H1 (cell line): ENCODE results near the gene DACT1. TPM values are rescaled to one million over a fixed set of nuclear protein-coding genes. Genes with fewer than 3 reads are reported as not detected.
A peak's percentile ranks its signal among the peaks of the same experiment; 100 is the strongest.

ENCODE experiments used
- CTCF ChIA-PET: fragments of 300-600 bp; sonication (Branson Sonifier 250); formaldehyde crosslinking; loops from one replicate; lab custom pipeline; 2021; ENCODE audit not compliant: partially characterized antibody; lab: Charles Lee
- POLR2A ChIA-PET: fragments of 300-600 bp; sonication (Branson Sonifier 250); formaldehyde crosslinking; loops from one replicate; lab custom pipeline; 2021; ENCODE audit warnings: inconsistent platforms; ENCODE audit not compliant: partially characterized antibody; lab: Charles Lee
- DNase-seq, 2 experiments: peaks; one replicate each; pipeline versions ENCODE4 v3.0.0 to v3.0.0-alpha.2; 2010 to 2022; ENCODE audit warnings: low spot score in 2 of 2, low read depth in 1 of 2, mixed read lengths in 1 of 2
- FAIRE-seq: peaks from 2 replicates; lab custom pipeline; 2011; peaks lifted over from hg19 to GRCh38; lab: Jason Lieb, UNC
- H2AFZ ChIP-seq: 2 replicates; pipeline ENCODE4 v1.8.1; 2012; ENCODE audit warnings: low read length, inconsistent platforms
- H2AK5ac ChIP-seq: 2 replicates; pipeline ENCODE4 v1.6.1; 2013; ENCODE audit warnings: low read depth, low read length
- H2BK120ac ChIP-seq: replicated peaks from 2 replicates; pipeline ENCODE3; 2013; ENCODE audit warnings: low read depth, low read length, inconsistent platforms
- H2BK12ac ChIP-seq: 2 replicates; pipeline ENCODE4 v1.6.1; 2013; ENCODE audit warnings: low read depth, low read length
- H2BK15ac ChIP-seq: 2 replicates; pipeline ENCODE4 v1.6.1; 2013; ENCODE audit warnings: low read length
- H2BK20ac ChIP-seq: 2 replicates; pipeline ENCODE4 v1.6.1; 2013; ENCODE audit warnings: low read length
- H2BK5ac ChIP-seq: 2 replicates; pipeline ENCODE4 v1.6.1; 2013; ENCODE audit warnings: low read depth, low read length
- H3K14ac ChIP-seq: 2 replicates; pipeline ENCODE4 v1.6.1; 2013; ENCODE audit warnings: inconsistent platforms; ENCODE audit not compliant: insufficient read length
- H3K18ac ChIP-seq: 2 replicates; pipeline ENCODE4 v1.6.1; 2013; ENCODE audit warnings: low read length; ENCODE audit errors: extremely low read depth
- H3K23ac ChIP-seq: 2 replicates; pipeline ENCODE4 v1.6.1; 2013; ENCODE audit warnings: inconsistent platforms; ENCODE audit not compliant: insufficient read length
- H3K23me2 ChIP-seq: 2 replicates; pipeline ENCODE4 v1.6.1; 2013; ENCODE audit warnings: low read depth, low read length
- H3K27ac ChIP-seq: 2 replicates; pipeline ENCODE4 v1.6.1; 2011; ENCODE audit warnings: low read depth, low read length, inconsistent platforms
- H3K27me3 ChIP-seq, 4 experiments: replicated peaks in 1 of 4; 1 replicate in 1 of 4; 2 replicates in 3 of 4; pipeline versions ENCODE4 v1.6.1 to v1.8.1; 2011 to 2013; ENCODE audit warnings: low read length in 3 of 4, mild to moderate bottlenecking in 3 of 4, inconsistent platforms in 2 of 4, mixed read lengths in 2 of 4, moderate library complexity in 1 of 4; ENCODE audit not compliant: control insufficient read depth in 3 of 4, insufficient read depth in 3 of 4; ENCODE audit errors: extremely low read depth in 1 of 4
- H3K36me3 ChIP-seq, 4 experiments: 2 replicates each; pipeline versions ENCODE4 v1.6.1 to v1.8.1; 2011 to 2013; ENCODE audit warnings: mild to moderate bottlenecking in 4 of 4, low read length in 3 of 4, moderate library complexity in 2 of 4, control low read depth in 1 of 4, inconsistent platforms in 1 of 4; ENCODE audit not compliant: insufficient read depth in 4 of 4, control insufficient read depth in 2 of 4
- H3K4ac ChIP-seq: replicated peaks from 2 replicates; pipeline ENCODE3; 2013; ENCODE audit warnings: low read length, low read depth, mixed read lengths, inconsistent platforms; ENCODE audit not compliant: insufficient read length
- H3K4me1 ChIP-seq, 4 experiments: replicated peaks in 1 of 4; 1 replicate in 1 of 4; 2 replicates in 3 of 4; pipeline versions ENCODE4 v1.6.1 to v1.8.1; 2011 to 2013; ENCODE audit warnings: low read length in 3 of 4, inconsistent platforms in 2 of 4, mixed read lengths in 1 of 4; ENCODE audit not compliant: insufficient read depth in 4 of 4, control insufficient read depth in 3 of 4
- H3K4me2 ChIP-seq, 2 experiments: 2 replicates each; pipeline versions ENCODE4 v1.6.1 to v1.8.1; 2011 to 2013; ENCODE audit warnings: low read depth in 2 of 2, low read length in 2 of 2, control low read depth in 1 of 2, inconsistent platforms in 1 of 2, mild to moderate bottlenecking in 1 of 2; ENCODE audit not compliant: insufficient read depth in 1 of 2
- H3K4me3 ChIP-seq, 4 experiments: fragments of 200-600, 300-600 bp in 1 of 4; sonication (generic), shearing (Covaris generic), sonication (Bioruptor Twin) in 1 of 4; 2 replicates each; pipeline versions ENCODE4 v1.5.1 to v1.8.1; 2011 to 2016; ENCODE audit warnings: low read length in 4 of 4, low read depth in 3 of 4, control low read depth in 2 of 4, inconsistent platforms in 2 of 4, mild to moderate bottlenecking in 2 of 4, mixed read lengths in 1 of 4, moderate library complexity in 1 of 4; ENCODE audit not compliant: insufficient read depth in 2 of 4; ENCODE audit errors: extremely low read depth in 1 of 4
- H3K56ac ChIP-seq: replicated peaks from 2 replicates; pipeline ENCODE3; 2013; ENCODE audit warnings: low read depth, mild to moderate bottlenecking, mixed read lengths, low read length, inconsistent platforms; ENCODE audit not compliant: insufficient read length
- H3K79me1 ChIP-seq: 2 replicates; pipeline ENCODE4 v1.6.1; 2013; ENCODE audit warnings: low read depth, low read length, control low read depth
- H3K79me2 ChIP-seq, 2 experiments: 2 replicates each; pipeline versions ENCODE4 v1.6.1 to v1.8.1; 2012 to 2013; ENCODE audit warnings: low read length in 2 of 2, mild to moderate bottlenecking in 2 of 2, inconsistent platforms in 1 of 2; ENCODE audit not compliant: insufficient read depth in 2 of 2, control insufficient read depth in 1 of 2
- H3K9ac ChIP-seq, 4 experiments: replicated peaks in 1 of 4; 1 replicate in 1 of 4; 2 replicates in 3 of 4; pipeline versions ENCODE4 v1.6.1 to v1.8.1; 2011 to 2013; ENCODE audit warnings: low read depth in 3 of 4, low read length in 3 of 4, control low read depth in 2 of 4, mild to moderate bottlenecking in 2 of 4, moderate library complexity in 2 of 4, inconsistent platforms in 1 of 4; ENCODE audit errors: extremely low read depth in 1 of 4
- H3K9me3 ChIP-seq, 2 experiments: 2 replicates each; pipeline versions ENCODE4 v1.6.1 to v1.8.1; 2012 to 2013; ENCODE audit warnings: mild to moderate bottlenecking in 2 of 2, moderate library complexity in 2 of 2, control low read depth in 1 of 2, inconsistent platforms in 1 of 2, low read depth in 1 of 2, low read length in 1 of 2, mixed read lengths in 1 of 2; ENCODE audit not compliant: insufficient read depth in 2 of 2
- H4K20me1 ChIP-seq, 2 experiments: replicated peaks in 1 of 2; 2 replicates each; pipeline versions ENCODE3 to v1.8.1; 2011 to 2013; ENCODE audit warnings: inconsistent platforms in 2 of 2, low read length in 2 of 2, mild to moderate bottlenecking in 1 of 2; ENCODE audit not compliant: insufficient read depth in 2 of 2, control insufficient read depth in 1 of 2
- H4K5ac ChIP-seq: 2 replicates; pipeline ENCODE4 v1.6.1; 2013; ENCODE audit warnings: low read length, low read depth, mixed read lengths, inconsistent platforms; ENCODE audit not compliant: insufficient read length
- H4K8ac ChIP-seq: 2 replicates; pipeline ENCODE4 v1.8.0; 2013; ENCODE audit warnings: mild to moderate bottlenecking, moderate library complexity, low read length, inconsistent platforms; ENCODE audit not compliant: insufficient read depth; ENCODE audit errors: extremely low read depth
- H4K91ac ChIP-seq: replicated peaks from 2 replicates; pipeline ENCODE3; 2013; ENCODE audit warnings: low read length, mixed read lengths, inconsistent platforms; ENCODE audit not compliant: insufficient read length
- CHD1 ChIP-seq: IDR thresholded peaks from 2 replicates; pipeline ENCODE4 v1.6.1; 2012; ENCODE audit warnings: low read depth, low read length, improper control_type of control experiment
- CTBP2 ChIP-seq: IDR thresholded peaks from 2 replicates; pipeline ENCODE4 v1.7.0; 2011; ENCODE audit warnings: borderline replicate concordance, mild to moderate bottlenecking, moderate library complexity, mixed read lengths, low read length; ENCODE audit not compliant: insufficient read depth, insufficient read length
- HDAC2 ChIP-seq, 2 experiments: fragments of 300-600 bp in 1 of 2; sonication (generic) in 1 of 2; IDR thresholded peaks; 2 replicates each; pipeline ENCODE4 v1.6.1; 2011 to 2012; ENCODE audit warnings: low read depth in 2 of 2, low read length in 2 of 2, mild to moderate bottlenecking in 2 of 2, moderate library complexity in 2 of 2, borderline replicate concordance in 1 of 2, inconsistent platforms in 1 of 2
- KDM4A ChIP-seq: IDR thresholded peaks from one replicate; pipeline ENCODE4 v1.7.1; 2012; ENCODE audit warnings: low read depth, mild to moderate bottlenecking, moderate library complexity, low read length, inconsistent platforms; ENCODE audit not compliant: severe bottlenecking
- POLR2A ChIP-seq, 2 experiments: IDR thresholded peaks; 1 replicate in 1 of 2; 2 replicates in 1 of 2; pipeline ENCODE4 v1.6.1; 2011; ENCODE audit warnings: low read depth in 2 of 2, low read length in 2 of 2, mild to moderate bottlenecking in 2 of 2; ENCODE audit errors: control extremely low read depth in 1 of 2
- RNF2 ChIP-seq: fragments of 200-900, 300-1000 bp; sonication (generic); IDR thresholded peaks from 2 replicates; pipeline ENCODE4 v1.7.1; 2016; ENCODE audit warnings: borderline replicate concordance, low read depth, mild to moderate bottlenecking, antibody characterized with exemption, low read length; ENCODE audit not compliant: poor library complexity, severe bottlenecking; ENCODE audit errors: missing control alignments
- SAP30 ChIP-seq: fragments of 300-600 bp; sonication (generic); IDR thresholded peaks from 2 replicates; pipeline ENCODE4 v1.7.1; 2012; ENCODE audit warnings: low read length, moderate library complexity, mild to moderate bottlenecking, inconsistent platforms; ENCODE audit not compliant: insufficient read depth, insufficient replicate concordance
- SP1 ChIP-seq: IDR thresholded peaks from 2 replicates; pipeline ENCODE4 v1.6.1; 2011; ENCODE audit warnings: low read depth, low read length
- SUZ12 ChIP-seq: fragments of 200-600 bp; sonication (generic); IDR thresholded peaks from 2 replicates; pipeline ENCODE4 v1.6.1; 2012; ENCODE audit warnings: mild to moderate bottlenecking, inconsistent platforms, low read length, moderate library complexity, mixed read lengths
- TAF7 ChIP-seq: optimal IDR thresholded peaks from 2 replicates; pipeline ENCODE3; 2011; ENCODE audit warnings: low read depth, mild to moderate bottlenecking, inconsistent platforms, low read length, moderate library complexity, borderline replicate concordance
- WGBS, 2 experiments: shearing (Covaris generic) in 1 of 2; methylation state at CpG; one replicate each; pipeline versions ENCODE4 v1.1.6 to v1.1.7; 2013 to 2015; ENCODE audit warnings: low lambda C conversion rate in 2 of 2, mixed read lengths in 2 of 2, inconsistent platforms in 1 of 2, low coverage in 1 of 2, missing lambda C conversion rate in 1 of 2; ENCODE audit not compliant: insufficient replicate concordance in 2 of 2, insufficient coverage in 1 of 2, insufficient read length in 1 of 2; ENCODE audit errors: extremely low coverage in 1 of 2, missing lambda C conversion rate in 1 of 2; 5-methylcytosine and 5-hydroxymethylcytosine counted together
- polyA plus RNA-seq, 7 experiments: library from polyadenylated mRNA; depleted of rRNA in 3 of 7; stranded (reverse) in 5 of 7; unstranded in 2 of 7; fragments of >200 nt in 5 of 7; fragments of 200-250 nt in 2 of 7; gene quantifications; 1 replicate in 5 of 7; 2 replicates in 1 of 7; 4 replicates in 1 of 7; pipeline versions ENCODE4 v1.2.1 to v1.2.3, GENCODE V29; 2011 to 2013; ENCODE audit warnings: missing spikeins in 2 of 7, mixed read lengths in 2 of 7
- total RNA-seq: library from RNA; stranded (reverse); fragmentation: NEBNext Ultra II Directional; extraction: Animal tissue kit (Norgen Biotek cat#: 25700); gene quantifications from 2 replicates; pipeline ENCODE4 v1.2.1, GENCODE V29; 2021

Gene DACT1
- total and polyA plus RNA-seq, 2 of the 8 experiments (the other 6 are each of a cell fraction or from before 2014, with no cell fraction given): 3.2 to 29.8 TPM

DNA sequence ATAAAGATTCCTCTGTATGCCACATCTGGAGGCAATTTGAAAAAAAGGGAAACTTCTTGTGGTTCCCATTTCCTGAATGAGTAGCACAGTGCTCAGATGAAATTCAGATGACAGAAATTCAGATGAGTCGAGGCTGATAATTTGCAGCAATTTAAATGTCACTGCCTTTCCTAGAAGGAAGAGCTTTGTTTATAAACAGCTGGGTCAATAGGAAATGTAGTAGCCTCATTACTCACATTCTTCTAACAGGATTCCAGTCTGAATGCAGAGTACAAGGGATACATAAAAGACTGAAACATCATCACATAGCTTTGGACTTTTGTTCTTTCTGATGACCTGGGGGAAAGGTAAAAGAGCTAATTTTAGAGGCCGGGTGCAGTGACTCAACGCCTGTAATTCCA is 11.3 kb upstream of the DACT1 start:
- no peak overlapping the region for H4K5ac ChIP-seq
- TF ChIP-seq POLR2A (IDR thresholded peaks at IDR 0.05; ENCODE audit: control extremely low read depth in 1 of 2, low read depth in 2 of 2, low read length in 2 of 2): no peak
- TF ChIP-seq CTBP2: no peak
- no peak for TF ChIP-seq HDAC2 (IDR thresholded peaks at IDR 0.05; ENCODE audit: borderline replicate concordance in 1 of 2, low read depth in 2 of 2, low read length in 2 of 2)
- no peak for TF ChIP-seq TAF7
- TF ChIP-seq KDM4A: no peak
- TF ChIP-seq SP1: no peak
- no peak for TF ChIP-seq SUZ12
- TF ChIP-seq CHD1: no peak
- TF ChIP-seq RNF2: no peak
- no peak for TF ChIP-seq SAP30
- TF ChIP-seq, all 59 proteins: peak for 0

More for the DNA sequence above, 11.3 kb upstream of the DACT1 start:
- Histone ChIP-seq H4K20me1 (no peaks in the 10 kb centered on the region), H3K23ac (no peak overlapping the region), H2AK5ac (no peak overlapping the region), H2BK15ac (no peak overlapping the region), H2BK12ac (no peak overlapping the region), H2BK120ac (no peak overlapping the region), H3K4me1 (peaks cover 3 to 17% (median 17%) of the 10 kb centered on the region in 4 experiments), H2BK5ac (0 out of 2 replicates have a peak overlapping the region, but pooled peaks have one; percentile 82), H3K9me3 (no peaks in the 10 kb centered on the region), H3K27ac (no peak overlapping the region), H4K8ac (no peak overlapping the region), H2AFZ (no peak overlapping the region), H2BK20ac (no peak overlapping the region), H4K91ac (no peak overlapping the region), H3K4ac (no peak overlapping the region), H3K79me1 (no peaks in the 10 kb centered on the region), H3K23me2 (no peaks in the 10 kb centered on the region), H3K9ac (no peak overlapping the region), H3K4me2 (peak overlapping the region in 1 of 2 experiments; percentile 51; a peak in 2 of 4 replicates), H3K27me3 (peaks cover 0 to 4% (median 3%) of the 10 kb centered on the region in 4 experiments; a peak in 3 of 7 replicates), H3K18ac (no peak overlapping the region), H3K14ac (no peak overlapping the region), H3K56ac (no peak overlapping the region), H3K4me3 (no peak overlapping the region), H3K79me2 (no peaks in the 10 kb centered on the region), H3K36me3 (no peaks in the 10 kb centered on the region)
- ChIA-PET POLR2A (interaction anchor here (4.9 kb wide), 1 partner anchor 10 kb away, joined by 38 read pairs; the partner anchor contains the start of gene DACT1), CTCF (interaction anchor here (0.7 to 2.7 kb wide), 3 partner anchors 10 to 429 kb away, joined by 4 to 13 read pairs (median 10); no protein-coding TSS in a partner anchor)
- no peak for DNase-seq
- no peak for FAIRE-seq
- WGBS, 2 experiments: 46% methylated on average over 3 of the region's 3 CpGs; no CpG with 5 or more reads in 1 of the 2 experiments
